ENCODE measurements around the gene KANK4.

KANK4 gene

GRCh38 chr1:62336995-62337705 is 17.9 kb upstream of the KANK4 start:
- no peak for DNase-seq

- DNase-seq = no peak
These were observed 17.4 kb upstream of the KANK4 start for GRCh38 chr1:62336638-62336994.

- no peak for DNase-seq
These were observed 16.4 kb upstream of the KANK4 start for GRCh38 chr1:62335656-62336055.

- no peak for DNase-seq
These were observed 15.3 kb upstream of the KANK4 start for GRCh38 chr1:62334434-62334985.

GRCh38 chr1:62333441-62333840 is 14.2 kb upstream of the KANK4 start:
- no peak for DNase-seq

GRCh38 chr1:62327360-62328055 is 8.3 kb upstream of the KANK4 start:
- no peak for DNase-seq

- DNase-seq = peak; percentile 13
These were observed 6.4 kb upstream of the KANK4 start for GRCh38 chr1:62325681-62326080.

GRCh38 chr1:62325081-62325480 is 5.8 kb upstream of the KANK4 start:
- no peak for DNase-seq

GRCh38 chr1:62321446-62321845 is 2.2 kb upstream of the KANK4 start:
- peak; percentile 66 for DNase-seq

GRCh38 chr1:62318320-62318755 is 896 bp downstream of the KANK4 start:
- no peak for DNase-seq

- no peak for DNase-seq
These were observed 2.0 kb downstream of the KANK4 start for GRCh38 chr1:62317021-62317768.

GRCh38 chr1:62316135-62316534 is 3.1 kb downstream of the KANK4 start:
- no peak for DNase-seq

GRCh38 chr1:62315387-62315786 is 3.8 kb downstream of the KANK4 start:
- no peak for DNase-seq

- no peak for DNase-seq
These were observed 4.5 kb downstream of the KANK4 start for GRCh38 chr1:62314454-62315350.

GRCh38 chr1:62312698-62313097 is 6.5 kb downstream of the KANK4 start:
- no peak for DNase-seq

- DNase-seq = peak; percentile 60
These were observed 7.7 kb downstream of the KANK4 start for GRCh38 chr1:62311473-62311943.

GRCh38 chr1:62309906-62310305 is 9.3 kb downstream of the KANK4 start:
- DNase-seq = no peak

- no peak for DNase-seq
These were observed 10.6 kb downstream of the KANK4 start for GRCh38 chr1:62308606-62309005.

GRCh38 chr1:62307895-62308492 is 11.2 kb downstream of the KANK4 start:
- DNase-seq = no peak

GRCh38 chr1:62307446-62307845 is 11.8 kb downstream of the KANK4 start:
- no peak for DNase-seq

- no peak for DNase-seq
These were observed 13.2 kb downstream of the KANK4 start for GRCh38 chr1:62306065-62306464.

GRCh38 chr1:62304975-62305374 is 14.3 kb downstream of the KANK4 start:
- no peak for DNase-seq

Measured in kidney glomerular epithelial cell (primary cell).